A549 (cell line): Measurements from ENCODE around the gene SPATA13. TPM values are rescaled to one million over a fixed set of nuclear protein-coding genes. Genes with fewer than 3 reads are reported as not detected.

Experiments
- ATAC-seq, 2 experiments: fragments of 200-7000 bp in 1 of 2; fragments of >200 bp in 1 of 2; cut with Nextera tagmentation in 1 of 2; cut with Tn5 transposase in 1 of 2; 3 replicates each; pipeline versions ENCODE4 v1.8.0 to v1.9.1; 2018 to 2020; ENCODE audit warnings: mild to moderate bottlenecking in 1 of 2, moderate library complexity in 1 of 2
- CTCF ChIA-PET: fragments of 300-600 bp; sonication (Branson Sonifier 250); formaldehyde crosslinking; extraction: SDS; loops from one replicate; lab custom pipeline; 2021; ENCODE audit warnings: antibody characterized with exemption, inconsistent platforms; lab: Yijun Ruan, JAX
- POLR2A ChIA-PET: fragments of 350-600 bp; formaldehyde crosslinking; extraction: SDS; loops from one replicate; lab custom pipeline; 2021; ENCODE audit warnings: antibody characterized with exemption, inconsistent platforms; lab: Yijun Ruan, JAX
- DNase-seq, 2 experiments: peaks; one replicate each; pipeline versions ENCODE4 v3.0.0 to v3.0.0-alpha.2; 2011 to 2016; ENCODE audit warnings: low read depth in 1 of 2, low spot score in 1 of 2
- FAIRE-seq: peaks from 2 replicates; lab custom pipeline; 2011; peaks lifted over from hg19 to GRCh38; lab: Jason Lieb, UNC
- H3K27ac ChIP-seq, 2 experiments: fragments of >200 bp; sonication (Bioruptor Twin); formaldehyde crosslinking; 3 replicates each; pipeline ENCODE4 v1.5.1; 2016 to 2017
- H3K4me1 ChIP-seq: fragments of >200 bp; sonication (Bioruptor Twin); formaldehyde crosslinking; 3 replicates; pipeline ENCODE4 v1.6.1; 2016
- H3K4me2 ChIP-seq: fragments of >200 bp; sonication (Bioruptor Twin); formaldehyde crosslinking; 3 replicates; pipeline ENCODE4 v1.6.1; 2016
- H3K4me3 ChIP-seq: fragments of >200 bp; sonication (Bioruptor Twin); formaldehyde crosslinking; 3 replicates; pipeline ENCODE4 v1.5.1; 2016
- H3K9me3 ChIP-seq: fragments of >200 bp; sonication (Bioruptor Twin); formaldehyde crosslinking; 3 replicates; pipeline ENCODE4 v1.6.1; 2016
- CBX2 ChIP-seq: fragments of 200-600 bp; sonication (generic); IDR thresholded peaks from 2 replicates; pipeline ENCODE4 v1.6.1; 2016; ENCODE audit warnings: low read depth, mild to moderate bottlenecking, borderline replicate concordance
- CBX8 ChIP-seq: fragments of 200-600 bp; sonication (generic); IDR thresholded peaks from 2 replicates; pipeline ENCODE4 v1.6.1; 2016
- CHD4 ChIP-seq: fragments of 200-600 bp; sonication (generic); IDR thresholded peaks from 2 replicates; pipeline ENCODE4 v1.6.1; 2016; ENCODE audit warnings: antibody characterized with exemption, mild to moderate bottlenecking, borderline replicate concordance
- ESRRA ChIP-seq: fragments of 150-350 bp; IDR thresholded peaks from 2 replicates; pipeline ENCODE4 v1.6.1; 2014; ENCODE audit warnings: mild to moderate bottlenecking, low read length, borderline replicate concordance
- FOSL2 ChIP-seq, 2 experiments: fragments of 450-650 bp in 1 of 2; fragments of >200 bp in 1 of 2; sonication (Bioruptor Twin) in 1 of 2; formaldehyde crosslinking; IDR thresholded peaks; 2 replicates each; pipeline versions ENCODE4 v1.5.0 to v1.6.1; 2016 to 2020; ENCODE audit warnings: mild to moderate bottlenecking in 1 of 2, moderate library complexity in 1 of 2
- GATA3 ChIP-seq: IDR thresholded peaks from 2 replicates; pipeline ENCODE4 v1.6.1; 2012; ENCODE audit warnings: borderline replicate concordance
- HDAC2 ChIP-seq: fragments of 200-600 bp; sonication (generic); IDR thresholded peaks from 2 replicates; pipeline ENCODE4 v1.6.1; 2016
- JUN ChIP-seq, 2 experiments: fragments of >200 bp; sonication (Bioruptor Twin); formaldehyde crosslinking; IDR thresholded peaks; 2 replicates in 1 of 2; 3 replicates in 1 of 2; pipeline ENCODE4 v1.6.1; 2016 to 2017
- JUNB ChIP-seq: fragments of >200 bp; sonication (Bioruptor Twin); formaldehyde crosslinking; IDR thresholded peaks from 2 replicates; pipeline ENCODE4 v1.6.1; 2016
- MAFK ChIP-seq: fragments of 450-650 bp; IDR thresholded peaks from 2 replicates; pipeline ENCODE4 v1.6.1; 2014; ENCODE audit not compliant: partially characterized antibody
- MAZ ChIP-seq: fragments of 150-350 bp; IDR thresholded peaks from 2 replicates; pipeline ENCODE4 v1.6.1; 2014; ENCODE audit warnings: antibody characterized with exemption, low read depth, low read length, borderline replicate concordance
- NFE2L2 ChIP-seq: fragments of 150-350 bp; conservative IDR thresholded peaks from 2 replicates; pipeline ENCODE4 v1.6.1; 2014; ENCODE audit warnings: low read length
- POLR2AphosphoS2 ChIP-seq: conservative IDR thresholded peaks from 2 replicates; pipeline ENCODE4 v1.6.1; 2012; ENCODE audit warnings: low read length, improper control_type of control experiment, inconsistent platforms
- RARB ChIP-seq: fragments of 250-450 bp; sonication (Bioruptor Pico); IDR thresholded peaks from 2 replicates; pipeline ENCODE4 v1.8.0; 2021; ENCODE audit warnings: mild to moderate bottlenecking, moderate library complexity
- RNF2 ChIP-seq: fragments of 200-600 bp; sonication (generic); IDR thresholded peaks from 2 replicates; pipeline ENCODE4 v1.6.1; 2016; ENCODE audit warnings: low read depth, mild to moderate bottlenecking, antibody characterized with exemption, moderate library complexity, borderline replicate concordance
- SREBF2 ChIP-seq: fragments of 450-650 bp; IDR thresholded peaks from 2 replicates; pipeline ENCODE4 v1.6.1; 2014; ENCODE audit warnings: mild to moderate bottlenecking, moderate library complexity
- TFCP2L1 ChIP-seq: fragments of 250-450 bp; sonication (Bioruptor Pico); IDR thresholded peaks from 2 replicates; pipeline ENCODE4 v1.5.0; 2021; ENCODE audit warnings: mild to moderate bottlenecking
- ZC3H11A ChIP-seq: fragments of 450-650 bp; IDR thresholded peaks from 2 replicates; pipeline ENCODE4 v1.6.1; 2014; ENCODE audit warnings: antibody characterized with exemption, mild to moderate bottlenecking
- ZNF302 ChIP-seq: fragments of 250-450 bp; sonication (Bioruptor Pico); IDR thresholded peaks from 2 replicates; pipeline ENCODE4 v1.9.0; 2021; ENCODE audit warnings: inconsistent platforms, mild to moderate bottlenecking, moderate library complexity
- WGBS: methylation state at CpG from one replicate; pipeline ENCODE4 v1.1.6; 2017; ENCODE audit errors: missing lambda C conversion rate; 5-methylcytosine and 5-hydroxymethylcytosine counted together
- polyA plus RNA-seq, 4 experiments: library from polyadenylated mRNA; depleted of rRNA in 3 of 4; stranded (reverse); fragments of >200 nt; fragmentation: RNase III in 1 of 4; extraction: RNeasy Plus Mini Kit Qiagen cat#74134 plus additional on column Dnase treatment in 1 of 4; gene quantifications; 2 replicates in 3 of 4; 3 replicates in 1 of 4; pipeline ENCODE4 v1.2.3, GENCODE V29; 2011 to 2017
- TF ChIP-seq, protein P1 (sequence below): IDR thresholded peaks from 2 replicates; pipeline ENCODE4 v1.6.1; 2012
- TF ChIP-seq, protein P2 (sequence below): fragments of >200 bp; sonication (Bioruptor Twin); formaldehyde crosslinking; IDR thresholded peaks from 2 replicates; pipeline ENCODE4 v1.6.1; 2016
- TF ChIP-seq, protein P3 (sequence below): IDR thresholded peaks from 2 replicates; pipeline ENCODE4 v1.6.1; 2012; ENCODE audit warnings: low read depth, borderline replicate concordance
- TF ChIP-seq, protein P4 (sequence below): fragments of 150-350 bp; IDR thresholded peaks from 2 replicates; pipeline ENCODE4 v1.6.1; 2014; ENCODE audit warnings: low read depth, mild to moderate bottlenecking, low read length

SPATA13 gene
- polyA plus RNA-seq, 2 of the 4 experiments (the other 2 are of a cell fraction) = 3.1 to 6.3 TPM

DNA sequence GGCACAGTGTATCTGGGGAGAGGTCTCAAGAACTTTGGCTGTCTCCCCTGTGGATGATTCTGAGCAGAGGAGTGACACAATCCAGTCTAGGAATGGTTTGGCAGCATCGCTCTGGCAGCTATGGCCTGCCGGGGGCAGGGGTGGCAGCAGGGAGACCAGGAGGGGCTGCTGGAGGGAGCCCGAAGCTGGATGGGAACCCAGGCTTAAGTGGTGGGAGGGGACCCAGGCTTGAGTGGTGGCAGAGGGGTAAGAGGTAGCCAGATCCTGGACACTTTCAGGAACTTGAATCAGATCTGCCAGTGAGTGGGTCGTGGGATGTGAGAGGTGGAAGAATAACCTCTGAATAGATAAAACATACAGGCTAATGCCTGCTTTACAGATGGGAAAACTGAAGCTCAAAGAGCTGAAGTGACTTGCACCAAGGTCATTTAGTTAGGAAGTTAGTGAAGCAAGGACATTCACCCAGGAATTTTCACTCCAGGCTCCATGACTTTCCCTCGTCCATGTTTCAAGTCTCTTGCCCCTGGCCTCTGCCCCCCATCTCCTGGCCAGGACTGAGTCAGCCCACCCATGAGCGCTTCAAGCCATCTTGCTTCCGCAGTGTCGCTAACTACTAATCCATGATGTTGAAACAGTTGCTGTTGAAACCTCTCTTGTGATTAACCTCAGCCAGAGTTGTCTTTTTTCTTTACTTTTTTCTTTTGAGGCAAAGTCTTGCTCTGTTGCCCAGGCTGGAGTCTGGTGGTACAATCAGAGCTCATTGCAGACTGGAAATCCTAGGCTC, 119.0 kb downstream of the SPATA13 start:
- Histone ChIP-seq H3K4me2 (no peak overlapping the region), H3K27ac (no peak overlapping the region), H3K4me3 (no peak overlapping the region), H3K4me1 (no peaks in the 10 kb centered on the region), H3K9me3 (no peaks in the 10 kb centered on the region)
- ChIA-PET POLR2A (no interaction called here), CTCF (no interaction called here)
- no peak for TF ChIP-seq RNF2
- no peak for TF ChIP-seq RARB (CRISPR knock-in tag)
- TF ChIP-seq ZNF302 (CRISPR knock-in tag) = no peak
- no peak for TF ChIP-seq TFCP2L1 (CRISPR knock-in tag)
- no peak for TF ChIP-seq CBX2
- no peak for TF ChIP-seq MAFK
- TF ChIP-seq HDAC2 = no peak
- no peak for TF ChIP-seq FOSL2 (IDR thresholded peaks at IDR 0.05)
- TF ChIP-seq FOSL2 (CRISPR knock-in tag; IDR thresholded peaks at IDR 0.05) = no peak
- no peak for TF ChIP-seq JUN (IDR thresholded peaks at IDR 0.05)
- TF ChIP-seq SREBF2 = no peak
- no peak for TF ChIP-seq ESRRA
- TF ChIP-seq, protein P1, sequence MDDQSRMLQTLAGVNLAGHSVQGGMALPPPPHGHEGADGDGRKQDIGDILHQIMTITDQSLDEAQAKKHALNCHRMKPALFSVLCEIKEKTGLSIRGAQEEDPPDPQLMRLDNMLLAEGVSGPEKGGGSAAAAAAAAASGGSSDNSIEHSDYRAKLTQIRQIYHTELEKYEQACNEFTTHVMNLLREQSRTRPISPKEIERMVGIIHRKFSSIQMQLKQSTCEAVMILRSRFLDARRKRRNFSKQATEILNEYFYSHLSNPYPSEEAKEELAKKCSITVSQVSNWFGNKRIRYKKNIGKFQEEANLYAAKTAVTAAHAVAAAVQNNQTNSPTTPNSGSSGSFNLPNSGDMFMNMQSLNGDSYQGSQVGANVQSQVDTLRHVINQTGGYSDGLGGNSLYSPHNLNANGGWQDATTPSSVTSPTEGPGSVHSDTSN = no peak
- TF ChIP-seq, protein P2, sequence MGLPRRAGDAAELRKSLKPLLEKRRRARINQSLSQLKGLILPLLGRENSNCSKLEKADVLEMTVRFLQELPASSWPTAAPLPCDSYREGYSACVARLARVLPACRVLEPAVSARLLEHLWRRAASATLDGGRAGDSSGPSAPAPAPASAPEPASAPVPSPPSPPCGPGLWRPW = no peak
- no peak for TF ChIP-seq MAZ
- no peak for TF ChIP-seq POLR2AphosphoS2
- TF ChIP-seq, protein P3, sequence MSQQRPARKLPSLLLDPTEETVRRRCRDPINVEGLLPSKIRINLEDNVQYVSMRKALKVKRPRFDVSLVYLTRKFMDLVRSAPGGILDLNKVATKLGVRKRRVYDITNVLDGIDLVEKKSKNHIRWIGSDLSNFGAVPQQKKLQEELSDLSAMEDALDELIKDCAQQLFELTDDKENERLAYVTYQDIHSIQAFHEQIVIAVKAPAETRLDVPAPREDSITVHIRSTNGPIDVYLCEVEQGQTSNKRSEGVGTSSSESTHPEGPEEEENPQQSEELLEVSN = no peak
- no peak for TF ChIP-seq JUNB
- TF ChIP-seq NFE2L2 = no peak
- TF ChIP-seq CBX8 = no peak
- TF ChIP-seq, protein P4, sequence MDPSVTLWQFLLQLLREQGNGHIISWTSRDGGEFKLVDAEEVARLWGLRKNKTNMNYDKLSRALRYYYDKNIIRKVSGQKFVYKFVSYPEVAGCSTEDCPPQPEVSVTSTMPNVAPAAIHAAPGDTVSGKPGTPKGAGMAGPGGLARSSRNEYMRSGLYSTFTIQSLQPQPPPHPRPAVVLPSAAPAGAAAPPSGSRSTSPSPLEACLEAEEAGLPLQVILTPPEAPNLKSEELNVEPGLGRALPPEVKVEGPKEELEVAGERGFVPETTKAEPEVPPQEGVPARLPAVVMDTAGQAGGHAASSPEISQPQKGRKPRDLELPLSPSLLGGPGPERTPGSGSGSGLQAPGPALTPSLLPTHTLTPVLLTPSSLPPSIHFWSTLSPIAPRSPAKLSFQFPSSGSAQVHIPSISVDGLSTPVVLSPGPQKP = no peak
- no peak for ATAC-seq
- no peak for DNase-seq
- WGBS = 87% methylated on average over 6 of the region's 8 CpGs
- FAIRE-seq = no peak

DNA sequence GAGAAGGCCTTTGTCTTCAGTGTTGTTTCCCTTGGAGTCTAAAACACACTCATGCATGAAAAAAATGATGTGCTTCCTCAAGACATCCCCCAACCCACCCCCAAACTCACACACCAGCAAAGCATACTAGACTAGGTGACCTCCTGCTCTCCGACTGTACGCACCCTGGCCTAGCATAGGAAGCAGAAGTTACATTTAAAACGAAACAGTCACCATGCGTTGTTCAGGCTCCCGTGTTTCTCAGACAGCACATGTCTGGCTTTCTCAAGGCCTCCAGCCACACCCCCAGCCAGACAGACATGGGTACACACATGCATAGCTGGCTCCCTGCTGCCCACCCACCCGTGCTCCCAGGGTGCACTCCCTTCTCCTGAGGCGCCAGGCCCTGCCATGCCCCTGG, 120.2 kb downstream of the SPATA13 start:
- Histone ChIP-seq H3K9me3 (no peaks in the 10 kb centered on the region), H3K4me1 (no peaks in the 10 kb centered on the region), H3K4me2 (no peak overlapping the region), H3K4me3 (no peak overlapping the region), H3K27ac (no peak overlapping the region)
- ATAC-seq (no peak), FAIRE-seq (no peak), DNase-seq (no peak)
- ChIA-PET POLR2A (no interaction called here), CTCF (no interaction called here)
- WGBS = 97% methylated on average over 5 of the region's 7 CpGs
- no peak for TF ChIP-seq GATA3
- no peak for TF ChIP-seq FOSL2 (IDR thresholded peaks at IDR 0.05)
- no peak for TF ChIP-seq FOSL2 (CRISPR knock-in tag; IDR thresholded peaks at IDR 0.05)
- no peak for TF ChIP-seq ZNF302 (CRISPR knock-in tag)
- no peak for TF ChIP-seq ZC3H11A
- TF ChIP-seq CHD4 = no peak
